GM18517 (cell line): ENCODE results near the gene UST.
"Not testable (repeated sequence)": the region's sequence is repeated elsewhere in the genome, so short reads cannot be mapped to it uniquely, and the experiment has no call there.

Experiments used
- ATAC-seq: cut with Tn5 transposase; IDR thresholded peaks from one replicate; pipeline ENCODE4 v1.9.1; 2021; ENCODE audit warnings: mild to moderate bottlenecking, moderate library complexity; ENCODE audit not compliant: unreplicated experiment

UST gene

GRCh38 chr6:148864132-148864531 is 117.3 kb downstream of the UST start:
- not testable (repeated sequence) for ATAC-seq

GRCh38 chr6:148864941-148865340 is 118.1 kb downstream of the UST start:
- no peak for ATAC-seq

- ATAC-seq, result no peak
Observed at GRCh38 chr6:148866657-148867268, 119.9 kb downstream of the UST start.

- ATAC-seq, result no peak
Observed at GRCh38 chr6:148867862-148868261, 121.0 kb downstream of the UST start.

GRCh38 chr6:148868314-148868713 is 121.5 kb downstream of the UST start:
- ATAC-seq, result no peak

- ATAC-seq, result no peak
Observed at GRCh38 chr6:148868901-148869300, 122.1 kb downstream of the UST start.

GRCh38 chr6:148869585-148869984 is 122.8 kb downstream of the UST start:
- ATAC-seq, result no peak

- ATAC-seq, result no peak
Observed at GRCh38 chr6:148873154-148873553, 126.3 kb downstream of the UST start.

- no peak for ATAC-seq
Observed at GRCh38 chr6:148873868-148874267, 127.0 kb downstream of the UST start.

GRCh38 chr6:148874698-148875293 is 128.0 kb downstream of the UST start:
- ATAC-seq, result no peak

- ATAC-seq, result no peak
Observed at GRCh38 chr6:148878683-148879082, 131.9 kb downstream of the UST start.

- ATAC-seq, result not testable (repeated sequence)
Observed at GRCh38 chr6:148880742-148881141, 133.9 kb downstream of the UST start.

GRCh38 chr6:148881593-148882311 is 134.9 kb downstream of the UST start:
- ATAC-seq, result no peak

GRCh38 chr6:148883270-148883669 is 136.4 kb downstream of the UST start:
- ATAC-seq, result no peak

- ATAC-seq, result no peak
Observed at GRCh38 chr6:148884461-148884860, 137.6 kb downstream of the UST start.

GRCh38 chr6:148885136-148885865 is 138.5 kb downstream of the UST start:
- no peak for ATAC-seq

GRCh38 chr6:148885925-148886845 is 139.4 kb downstream of the UST start:
- ATAC-seq, result no peak

- ATAC-seq, result no peak
Observed at GRCh38 chr6:148887181-148887580, 140.4 kb downstream of the UST start.

GRCh38 chr6:148888856-148889255 is 142.0 kb downstream of the UST start:
- no peak for ATAC-seq

GRCh38 chr6:148890096-148890495 is 143.3 kb downstream of the UST start:
- no peak for ATAC-seq
